Activated CD4-positive, alpha-beta T cell treated with anti-CD3 and anti-CD28 coated beads, Interleukin-2, amount 50 U/mL, for 24 hours (primary cell): Measurements from ENCODE around the gene ZBTB4.

Experiments used
- DNase-seq, 2 donors: peaks; one replicate each; pipeline ENCODE4 v3.0.0-alpha.2; 2020; ENCODE audit warnings: low read depth in 1 of 2, low spot score in 1 of 2

ZBTB4 gene

GRCh38 chr17:7479213-7480088, at the start of gene ZBTB4:
Gene ZBTB4, minus strand, starts transcription at chr17:7479631. Its CDS starts 12,830 bp downstream, at chr17:7466801.
- peak; percentile 25 to 29 for DNase-seq

- no peak for DNase-seq
These were observed 49.4 kb upstream of the ZBTB4 start for GRCh38 chr17:7528842-7529241.

GRCh38 chr17:7523033-7523432, 43.6 kb upstream of the ZBTB4 start:
- DNase-seq = peak; percentile 21 to 34

- no peak for DNase-seq
These were observed 36.6 kb upstream of the ZBTB4 start for GRCh38 chr17:7515911-7516610.

- no peak for DNase-seq
These were observed 34.5 kb upstream of the ZBTB4 start for GRCh38 chr17:7513850-7514419.

- no peak for DNase-seq
These were observed 33.6 kb upstream of the ZBTB4 start for GRCh38 chr17:7512824-7513540.

GRCh38 chr17:7512105-7512504, 32.7 kb upstream of the ZBTB4 start:
- DNase-seq = no peak

- no peak for DNase-seq
These were observed 31.7 kb upstream of the ZBTB4 start for GRCh38 chr17:7511108-7511507.

- DNase-seq = no peak
These were observed 30.5 kb upstream of the ZBTB4 start for GRCh38 chr17:7509937-7510336.

GRCh38 chr17:7508846-7509245, 29.4 kb upstream of the ZBTB4 start:
- DNase-seq = no peak

GRCh38 chr17:7508145-7508544, 28.7 kb upstream of the ZBTB4 start:
- DNase-seq = no peak

- DNase-seq = no peak
These were observed 24.1 kb upstream of the ZBTB4 start for GRCh38 chr17:7503521-7503920.

GRCh38 chr17:7502987-7503386, 23.6 kb upstream of the ZBTB4 start:
- DNase-seq = no peak

- DNase-seq = no peak
These were observed 22.9 kb upstream of the ZBTB4 start for GRCh38 chr17:7502171-7502847.

- no peak for DNase-seq
These were observed 22.3 kb upstream of the ZBTB4 start for GRCh38 chr17:7501729-7502128.

GRCh38 chr17:7499161-7499560, 19.7 kb upstream of the ZBTB4 start:
- no peak for DNase-seq

- no peak for DNase-seq
These were observed 18.2 kb upstream of the ZBTB4 start for GRCh38 chr17:7497636-7498035.

GRCh38 chr17:7497228-7497627, 17.8 kb upstream of the ZBTB4 start:
- DNase-seq = no peak

GRCh38 chr17:7496470-7497183, 17.2 kb upstream of the ZBTB4 start:
- DNase-seq = no peak

- no peak for DNase-seq
These were observed 16.5 kb upstream of the ZBTB4 start for GRCh38 chr17:7495906-7496434.
